CD4-positive, alpha-beta T cell treated with Interleukin-10 for 1 hour (primary cell): ENCODE data around the gene AASDH.
A peak's percentile ranks its signal among the peaks of the same experiment; 100 is the strongest.

Experiments used
- DNase-seq: peaks from one replicate; pipeline ENCODE4 v3.0.0-alpha.2; 2020

Gene AASDH

GRCh38 chr4:56387023-56388001, at the start of gene AASDH:
Gene AASDH (minus strand): TSS chr4:56387491. CDS start chr4:56384299, 3,192 bp downstream.
- DNase-seq = peak; percentile 96

- DNase-seq = peak; percentile 98
These were observed 48.0 kb upstream of the AASDH start, which contains the start of gene PPAT for GRCh38 chr4:56435140-56435926. Gene PPAT (minus strand): TSS chr4:56435615. CDS start chr4:56435477, 138 bp downstream.

GRCh38 chr4:56434599-56435139, 47.4 kb upstream of the AASDH start:
- no peak for DNase-seq

- no peak for DNase-seq
These were observed 46.0 kb upstream of the AASDH start for GRCh38 chr4:56433280-56433679.

- no peak for DNase-seq
These were observed 42.9 kb upstream of the AASDH start for GRCh38 chr4:56430203-56430602.

GRCh38 chr4:56427179-56427578, 39.9 kb upstream of the AASDH start:
- DNase-seq = no peak

GRCh38 chr4:56426273-56426672, 39.0 kb upstream of the AASDH start:
- DNase-seq = no peak

GRCh38 chr4:56425518-56425917, 38.2 kb upstream of the AASDH start:
- DNase-seq = no peak

GRCh38 chr4:56424697-56425514, 37.6 kb upstream of the AASDH start:
- peak; percentile 66 for DNase-seq

- no peak for DNase-seq
These were observed 36.9 kb upstream of the AASDH start for GRCh38 chr4:56424176-56424575.

- no peak for DNase-seq
These were observed 30.1 kb upstream of the AASDH start for GRCh38 chr4:56417396-56417795.

- DNase-seq = no peak
These were observed 29.1 kb upstream of the AASDH start for GRCh38 chr4:56416349-56416748.

GRCh38 chr4:56414135-56414670, 26.9 kb upstream of the AASDH start:
- DNase-seq = no peak

- DNase-seq = no peak
These were observed 23.2 kb upstream of the AASDH start for GRCh38 chr4:56410247-56411062.

- no peak for DNase-seq
These were observed 22.3 kb upstream of the AASDH start for GRCh38 chr4:56409511-56410090.

- DNase-seq = no peak
These were observed 21.7 kb upstream of the AASDH start for GRCh38 chr4:56408978-56409377.

GRCh38 chr4:56406151-56406550, 18.9 kb upstream of the AASDH start:
- no peak for DNase-seq

GRCh38 chr4:56405016-56405415, 17.7 kb upstream of the AASDH start:
- DNase-seq = no peak

- no peak for DNase-seq
These were observed 13.3 kb upstream of the AASDH start for GRCh38 chr4:56400560-56400959.

GRCh38 chr4:56391270-56391669, 4.0 kb upstream of the AASDH start:
- no peak for DNase-seq

GRCh38 chr4:56389558-56389957, 2.3 kb upstream of the AASDH start:
- no peak for DNase-seq
